T-helper 22 cell (primary cell): ENCODE data around the gene NBR1.
"Not testable (repeated sequence)": the region's sequence is repeated elsewhere in the genome, so short reads cannot be mapped to it uniquely, and the experiment has no call there.

Experiments used
- DNase-seq: peaks from one replicate; pipeline ENCODE4 v3.0.0-alpha.2; 2020; ENCODE audit warnings: low read depth

The NBR1 gene

DNA sequence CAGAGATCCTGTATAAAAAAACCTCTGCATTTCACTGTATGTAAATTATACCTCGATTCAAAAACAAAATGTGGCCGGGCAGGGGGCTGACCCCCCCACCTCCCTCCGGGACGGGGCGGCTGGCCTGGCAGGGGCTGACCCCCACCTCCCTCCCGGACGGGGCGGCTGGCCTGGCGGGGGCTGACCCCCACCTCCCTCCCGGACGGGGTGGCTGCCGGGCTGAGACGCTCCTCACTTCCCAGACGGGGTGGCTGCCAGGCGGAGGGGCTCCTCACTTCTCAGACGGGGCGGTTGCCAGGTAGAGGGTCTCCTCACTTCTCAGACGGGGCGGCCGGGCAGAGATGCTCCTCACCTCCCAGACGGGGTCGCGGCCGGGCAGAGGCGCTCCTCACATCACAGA is 11.8 kb upstream of the NBR1 start:
- DNase-seq, result not testable (repeated sequence)

DNA sequence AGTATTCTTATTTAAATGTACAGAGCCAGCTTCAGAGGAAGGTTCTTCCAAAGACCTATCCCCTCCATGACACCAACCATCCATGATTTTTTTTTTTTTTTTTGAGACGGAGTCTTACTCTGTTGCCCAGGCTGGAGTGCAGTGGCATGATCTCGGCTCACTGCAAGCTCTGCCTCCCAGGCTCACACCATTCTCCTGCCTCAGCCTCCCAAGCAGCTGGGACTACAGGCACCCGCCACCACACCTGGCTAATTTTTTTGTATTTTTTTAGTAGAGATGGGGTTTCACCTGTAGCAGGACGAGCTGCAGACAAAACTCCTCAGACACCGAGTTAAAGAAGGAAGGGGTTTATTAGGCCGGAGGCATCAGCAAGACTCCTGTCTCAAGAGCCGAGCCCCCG is 11.1 kb upstream of the NBR1 start:
- DNase-seq, result not testable (repeated sequence)

DNA sequence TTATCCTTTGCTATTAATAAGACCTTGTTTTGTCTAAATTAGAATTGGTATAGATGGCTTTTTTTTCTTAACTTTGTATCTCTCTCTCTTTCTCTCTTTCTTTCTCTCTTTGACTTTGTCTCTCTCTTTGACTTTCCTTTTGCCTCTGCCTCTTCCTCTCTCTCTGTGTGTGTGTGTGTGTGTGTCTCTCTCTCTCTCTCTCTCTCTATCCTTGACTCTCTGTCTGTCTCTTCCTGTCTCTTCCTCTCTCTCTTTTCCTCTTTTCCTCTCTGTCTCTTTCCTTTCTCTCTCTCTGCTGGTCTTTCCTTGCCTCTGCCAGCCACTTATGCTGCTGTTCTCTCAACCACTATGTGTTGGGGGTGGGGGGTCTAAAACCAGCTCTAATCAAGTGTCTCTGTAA is 5.0 kb upstream of the NBR1 start:
- not testable (repeated sequence) for DNase-seq

DNA sequence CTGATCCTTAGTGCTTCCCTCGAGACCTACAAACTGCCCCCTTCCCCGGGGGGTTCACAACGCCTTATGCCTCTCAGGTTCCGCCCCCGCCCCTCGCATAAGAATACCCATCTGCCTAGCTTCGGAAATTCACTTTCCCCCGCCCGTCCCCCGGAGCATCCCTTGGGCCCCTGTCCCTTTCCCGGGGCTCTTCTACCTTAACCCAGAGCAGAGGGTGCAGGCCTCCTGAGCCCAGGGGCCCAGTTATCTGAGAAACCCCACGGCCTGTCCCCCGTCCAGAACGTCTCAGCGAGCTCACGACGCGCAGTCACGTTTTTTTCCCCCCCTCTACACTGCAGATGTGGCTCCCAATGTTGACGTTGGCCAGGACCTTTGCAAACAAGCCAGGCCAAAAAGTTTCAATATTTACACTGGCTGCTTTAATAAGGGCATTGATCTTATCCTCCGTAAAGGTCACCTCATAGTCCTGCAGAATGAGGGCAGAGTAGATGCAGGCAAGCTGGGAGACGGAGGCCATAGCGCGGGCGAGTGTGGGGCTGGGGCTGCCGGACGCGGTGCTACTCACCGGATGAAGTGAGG is 1.4 kb upstream of the NBR1 start:
- peak; percentile 0 for DNase-seq

DNA sequence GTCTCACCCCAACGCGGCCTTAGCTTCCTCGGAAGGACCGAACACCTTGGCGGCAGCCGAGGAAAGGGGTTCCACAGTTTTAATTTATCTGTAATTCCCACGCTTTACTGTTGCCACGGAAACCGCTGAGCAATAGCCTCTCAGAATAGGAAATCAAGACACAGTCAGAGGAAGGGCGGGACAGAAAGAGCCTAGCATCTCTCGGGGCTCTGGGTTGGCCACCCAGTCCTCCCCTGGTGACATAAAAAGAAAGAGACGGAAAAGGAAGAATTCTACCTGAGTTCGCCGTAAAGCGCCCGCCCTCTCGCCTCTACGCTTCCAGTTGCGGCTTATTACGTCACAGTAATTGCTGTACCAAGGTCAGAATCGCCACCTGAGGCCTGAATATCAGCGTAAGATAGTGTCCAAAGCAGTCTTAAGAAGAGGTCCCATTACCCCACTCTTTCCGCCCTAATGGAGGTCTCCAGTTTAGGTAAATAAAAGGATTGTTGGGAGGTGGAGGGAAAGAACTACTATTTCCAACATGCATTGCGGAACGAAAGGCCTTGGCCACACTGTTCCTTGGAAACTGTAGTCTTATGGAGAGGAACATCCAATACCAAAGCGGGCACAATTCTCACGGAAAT is 761 bp upstream of the NBR1 start:
- DNase-seq, result peak; percentile 86

DNA sequence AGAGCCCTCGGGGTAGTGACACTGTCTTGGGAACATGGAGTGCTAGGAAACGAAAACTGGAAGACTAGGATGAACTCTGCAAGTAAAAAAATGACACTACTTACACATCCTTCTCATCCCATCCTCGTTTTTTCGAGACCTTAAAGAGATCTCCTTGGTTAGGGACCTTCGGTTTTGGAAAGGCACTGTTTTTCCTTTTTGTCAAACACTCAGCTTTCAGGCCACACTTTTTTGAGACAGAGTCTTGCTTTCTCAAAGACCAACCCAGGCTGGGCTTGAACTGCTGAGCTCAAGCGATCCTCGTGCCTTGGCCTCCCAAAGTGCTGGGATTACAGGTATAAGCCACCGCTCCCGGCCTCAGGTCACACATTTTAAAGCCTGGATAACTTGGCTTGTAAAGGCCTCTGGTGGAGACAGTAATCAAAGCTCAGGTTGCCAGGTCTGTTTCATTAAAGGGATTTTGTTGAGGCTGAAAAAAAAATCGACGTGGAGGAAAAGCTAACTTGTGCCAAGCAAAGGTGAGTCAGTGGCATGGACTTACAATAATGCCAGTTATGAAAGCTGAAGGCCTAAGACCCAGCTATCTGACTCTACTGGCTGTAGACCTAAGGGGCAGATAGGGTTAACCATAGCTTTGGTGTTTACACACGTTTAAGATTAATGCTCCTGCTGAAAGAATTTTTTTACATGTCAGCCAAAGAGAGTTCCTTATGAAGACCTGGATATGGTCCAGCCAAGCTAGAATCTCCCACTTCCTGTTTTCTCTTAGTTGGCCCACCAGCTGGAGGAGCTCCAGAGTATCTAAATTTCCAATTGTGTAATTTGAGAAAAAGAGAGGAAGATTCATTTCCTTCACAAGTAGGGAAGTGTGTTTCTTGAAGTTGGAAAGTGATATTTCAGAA is 823 bp downstream of the NBR1 start:
- no peak for DNase-seq

DNA sequence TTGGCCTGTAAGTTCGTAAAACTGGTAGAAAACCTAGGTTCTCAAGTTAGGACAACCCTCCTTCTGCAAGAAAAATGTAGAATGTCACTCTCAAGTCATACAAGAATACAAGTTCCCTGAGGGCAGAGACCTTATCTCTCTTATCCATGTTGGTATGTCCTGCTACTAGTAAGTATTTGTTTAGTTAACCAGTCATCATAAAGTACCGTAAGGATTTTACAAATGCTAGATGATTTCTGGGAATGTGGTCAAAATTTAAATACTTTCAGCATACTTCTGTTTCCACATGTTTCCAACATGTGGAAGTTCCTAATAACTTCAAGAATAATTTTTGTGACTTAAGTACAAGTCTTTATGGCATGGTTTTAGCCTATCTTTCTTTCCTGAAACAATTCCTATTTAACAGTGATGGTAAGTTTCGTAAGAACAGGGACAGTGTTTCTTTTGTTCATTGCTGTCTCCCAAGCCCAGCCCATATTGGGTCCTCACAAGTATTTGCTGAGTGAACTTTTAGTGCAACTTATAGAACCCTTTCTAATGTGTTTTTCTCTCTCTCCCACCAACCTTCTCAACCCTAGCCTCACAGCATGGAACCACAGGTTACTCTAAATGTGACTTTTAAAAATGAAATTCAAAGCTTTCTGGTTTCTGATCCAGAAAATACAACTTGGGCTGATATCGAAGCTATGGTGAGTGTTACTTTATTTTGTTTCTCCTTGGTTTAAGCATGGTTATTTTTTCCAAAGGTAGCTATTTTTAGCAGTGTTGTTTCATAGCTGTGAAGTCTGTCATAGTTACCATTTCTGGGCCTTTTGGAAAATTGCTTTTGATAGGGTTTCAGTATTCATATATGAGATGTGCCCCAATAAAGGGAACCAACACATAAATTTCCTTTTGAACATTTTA is 4.5 kb downstream of the NBR1 start:
- no peak for DNase-seq

DNA sequence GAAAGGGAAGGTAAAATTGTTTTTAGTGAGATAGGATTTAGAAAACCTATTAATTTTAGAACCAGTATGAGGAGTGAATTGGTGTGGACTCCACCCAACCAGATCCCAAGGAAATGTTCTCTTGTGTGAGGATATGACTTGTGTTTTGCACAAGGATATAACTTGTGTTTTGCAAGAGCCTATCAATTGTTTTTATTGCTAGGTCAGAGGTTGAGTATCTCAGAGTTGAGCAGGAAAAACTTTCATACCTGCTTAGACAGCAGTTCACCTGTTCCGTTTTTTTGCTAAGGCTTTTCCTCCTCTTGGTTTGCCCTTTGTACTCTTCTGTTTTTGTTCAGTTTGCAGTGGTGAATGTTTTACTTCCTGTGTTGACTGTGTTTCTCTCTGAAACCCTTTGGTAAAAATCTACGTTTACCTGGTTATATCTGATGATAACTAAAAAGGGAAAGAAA is 5.1 kb downstream of the NBR1 start:
- no peak for DNase-seq

DNA sequence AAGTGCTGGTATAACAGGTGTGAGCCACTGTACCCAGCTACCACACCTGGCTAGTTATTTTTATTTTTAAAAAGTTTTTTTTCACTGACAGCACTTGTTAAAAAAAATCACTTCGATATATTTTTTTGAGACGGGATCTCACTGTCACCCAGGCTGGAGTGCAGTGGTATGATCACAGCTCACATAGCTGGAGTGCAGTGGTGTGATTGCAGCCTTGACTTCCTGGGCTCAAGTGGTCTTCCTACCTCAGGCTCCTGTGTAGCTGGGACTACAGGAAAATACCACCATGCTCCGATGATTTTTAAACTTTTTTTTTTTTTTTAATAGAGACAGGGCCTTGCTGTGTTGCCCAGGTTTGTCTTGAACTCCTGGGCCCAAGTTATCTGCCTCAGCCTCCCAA is 12.9 kb downstream of the NBR1 start:
- DNase-seq, result no peak

DNA sequence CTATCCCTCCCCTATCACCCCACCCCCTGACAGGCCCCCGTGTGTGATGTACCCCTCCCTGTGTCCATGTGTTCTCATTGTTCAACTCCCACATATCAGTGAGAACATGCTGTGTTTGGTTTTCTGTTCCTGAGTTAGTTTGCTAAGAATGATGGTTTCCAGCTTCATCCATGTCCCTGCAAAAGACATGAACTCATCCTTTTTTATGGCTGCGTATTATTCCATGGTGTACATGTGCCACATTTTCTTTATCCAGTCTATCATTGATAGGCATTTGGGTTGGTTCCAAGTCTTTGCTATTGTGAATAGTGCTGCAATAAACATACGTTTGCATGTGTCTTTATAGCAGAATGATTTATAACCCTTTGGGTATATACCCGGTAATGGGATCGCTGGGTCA is 15.6 kb downstream of the NBR1 start:
- DNase-seq, result not testable (repeated sequence)

DNA sequence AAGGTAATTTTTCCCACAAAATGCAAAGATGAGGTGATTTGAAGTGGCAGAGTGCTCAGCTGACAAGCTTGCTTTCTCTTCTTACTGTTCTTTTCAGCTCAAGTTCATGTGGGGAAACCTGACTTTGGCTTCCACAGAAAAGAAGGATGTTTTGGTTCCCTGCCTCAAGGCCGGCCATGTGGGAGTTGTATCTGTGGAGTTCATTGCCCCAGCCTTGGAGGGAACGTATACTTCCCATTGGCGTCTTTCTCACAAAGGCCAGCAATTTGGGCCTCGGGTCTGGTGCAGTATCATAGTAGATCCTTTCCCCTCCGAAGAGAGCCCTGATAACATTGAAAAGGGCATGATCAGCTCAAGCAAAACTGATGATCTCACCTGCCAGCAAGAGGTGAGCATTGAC is 22.2 kb downstream of the NBR1 start:
- DNase-seq, result no peak

DNA sequence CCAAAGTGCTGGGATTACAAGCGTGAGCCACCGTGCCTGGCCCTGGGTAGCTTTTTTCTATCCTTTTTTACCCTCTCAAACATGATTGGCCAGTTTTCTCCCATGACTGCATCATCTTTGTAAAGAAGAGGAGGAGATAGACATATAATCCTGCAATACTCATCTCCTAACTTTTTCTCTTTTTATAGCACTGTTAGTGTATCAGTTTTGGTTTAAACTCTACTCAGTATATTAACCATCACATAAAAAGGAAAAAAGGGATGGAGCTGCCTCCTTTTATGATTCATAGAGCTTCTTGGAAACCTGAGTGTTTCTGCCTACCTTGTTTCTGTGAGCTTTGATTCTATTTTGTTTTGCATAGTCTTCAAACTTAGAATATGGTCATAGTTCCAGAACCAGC is 28.6 kb downstream of the NBR1 start:
- DNase-seq, result no peak

DNA sequence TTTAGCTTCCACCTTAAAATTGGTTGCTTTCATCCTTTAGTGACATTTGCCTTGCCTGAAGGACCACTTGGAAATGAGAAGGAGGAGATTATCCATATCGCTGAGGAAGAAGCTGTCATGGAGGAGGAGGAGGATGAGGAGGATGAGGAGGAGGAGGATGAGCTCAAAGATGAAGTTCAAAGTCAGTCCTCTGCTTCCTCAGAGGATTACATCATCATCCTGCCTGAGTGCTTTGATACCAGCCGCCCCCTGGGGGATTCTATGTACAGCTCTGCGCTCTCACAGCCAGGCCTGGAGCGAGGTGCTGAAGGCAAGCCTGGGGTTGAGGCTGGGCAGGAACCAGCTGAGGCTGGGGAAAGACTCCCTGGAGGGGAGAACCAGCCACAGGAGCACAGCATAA is 29.1 kb downstream of the NBR1 start:
- no peak for DNase-seq

DNA sequence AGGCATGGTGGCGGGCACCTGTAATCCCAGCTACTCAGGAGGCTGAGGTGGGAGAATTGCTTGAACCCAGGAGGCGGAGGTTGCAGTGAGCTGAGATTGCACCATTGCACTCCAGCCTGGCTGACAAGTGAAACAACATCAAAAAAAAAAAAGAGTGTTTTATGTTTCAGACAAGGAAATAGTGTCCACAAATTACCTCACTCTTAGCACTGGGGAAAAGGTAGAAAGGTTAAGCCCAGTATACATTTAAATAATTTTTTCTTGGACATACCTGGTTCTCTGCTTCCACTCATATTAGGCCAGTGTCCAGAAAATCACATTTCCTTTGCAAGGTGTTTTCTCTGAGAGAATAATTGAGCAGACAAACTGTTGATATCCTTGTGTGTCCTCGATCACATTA is 32.0 kb downstream of the NBR1 start:
- not testable (repeated sequence) for DNase-seq

DNA sequence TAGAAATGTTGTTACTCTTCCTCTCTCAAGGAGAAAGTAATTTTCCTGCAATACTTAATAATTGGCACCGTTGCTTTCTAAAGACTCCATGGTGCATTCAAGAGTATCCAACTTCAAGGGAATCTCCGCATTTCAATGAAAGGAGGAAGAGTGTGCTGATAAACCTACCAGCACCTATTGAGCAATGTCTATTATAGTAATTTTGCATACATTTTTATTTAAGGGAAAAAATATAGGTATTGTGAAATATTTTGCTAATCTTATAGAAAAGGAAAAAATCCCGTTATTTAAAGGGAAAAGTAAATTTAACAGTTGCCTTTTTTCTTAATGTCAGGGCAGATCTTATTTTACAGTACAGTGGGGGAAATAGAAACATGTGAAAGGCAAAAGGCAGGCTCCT is 39.6 kb downstream of the NBR1 start:
- DNase-seq, result no peak

DNA sequence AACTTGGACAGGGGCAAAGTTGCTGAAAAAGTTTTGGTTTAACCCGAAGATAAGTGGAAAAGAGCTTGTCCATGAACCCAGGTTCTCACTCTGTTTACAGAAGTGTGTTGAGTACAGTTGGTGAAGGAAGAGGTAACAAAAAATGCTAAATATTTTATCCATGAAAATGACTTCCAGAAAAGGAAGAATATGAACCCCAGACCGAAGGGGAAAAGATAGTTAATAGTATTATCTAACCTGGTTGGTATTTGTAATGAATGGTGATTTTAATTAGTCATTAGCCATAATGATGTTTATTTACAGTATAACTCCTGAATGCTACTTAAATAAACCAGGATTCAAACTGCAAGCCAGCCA is 40.1 kb downstream of the NBR1 start:
- DNase-seq, result no peak

DNA sequence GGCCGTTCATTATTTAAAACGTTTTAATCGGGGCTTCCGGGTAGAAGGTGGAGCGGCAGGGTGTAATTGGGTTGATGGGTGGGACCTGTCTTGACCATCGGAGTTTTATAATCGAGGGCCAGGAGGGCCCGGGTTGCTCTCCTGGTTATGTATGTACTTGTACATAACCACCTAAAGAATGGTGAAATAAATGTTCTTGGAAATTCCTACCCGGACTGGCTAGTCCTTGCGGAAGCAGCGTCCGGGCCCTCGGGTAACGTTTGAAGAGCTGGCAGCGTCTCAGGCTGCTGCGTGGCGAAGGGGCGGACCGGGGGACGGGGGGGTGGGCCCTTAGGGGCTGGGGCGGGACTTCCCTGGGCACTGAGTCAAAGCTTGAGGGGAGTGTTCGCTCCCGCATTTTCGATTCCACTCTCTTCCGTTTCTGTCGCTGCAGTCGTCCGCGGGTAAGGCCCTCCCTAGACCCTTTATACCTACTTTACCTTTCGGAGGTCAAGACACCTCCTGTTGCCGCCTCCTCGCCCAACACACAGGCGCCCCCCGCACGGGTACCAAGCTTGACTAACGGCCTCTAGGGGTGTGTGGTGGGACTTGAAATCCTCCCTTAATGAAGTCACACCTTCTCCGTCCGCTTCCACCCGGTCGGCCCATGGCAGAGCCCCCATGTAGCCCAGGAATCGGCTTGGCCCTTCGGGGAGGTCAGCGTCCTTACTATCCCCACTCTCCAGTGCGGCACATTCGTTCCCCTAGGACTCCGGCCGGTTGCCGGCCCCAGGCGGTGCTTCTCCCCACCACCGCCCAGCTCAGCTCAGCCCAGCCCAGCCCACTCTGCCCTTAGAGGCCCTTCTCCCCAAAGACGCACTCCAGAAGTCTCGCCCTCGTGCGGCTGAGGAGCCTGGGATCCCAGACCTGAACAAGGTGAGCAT is 40.7 kb downstream of the NBR1 start, which contains the start of gene TMEM106A:
TSS of gene TMEM106A (plus strand) at position 396 of the 923 bp plus-strand sequence. CDS start 1,167 bp downstream, outside the sequence.
- peak; percentile 58 for DNase-seq

DNA sequence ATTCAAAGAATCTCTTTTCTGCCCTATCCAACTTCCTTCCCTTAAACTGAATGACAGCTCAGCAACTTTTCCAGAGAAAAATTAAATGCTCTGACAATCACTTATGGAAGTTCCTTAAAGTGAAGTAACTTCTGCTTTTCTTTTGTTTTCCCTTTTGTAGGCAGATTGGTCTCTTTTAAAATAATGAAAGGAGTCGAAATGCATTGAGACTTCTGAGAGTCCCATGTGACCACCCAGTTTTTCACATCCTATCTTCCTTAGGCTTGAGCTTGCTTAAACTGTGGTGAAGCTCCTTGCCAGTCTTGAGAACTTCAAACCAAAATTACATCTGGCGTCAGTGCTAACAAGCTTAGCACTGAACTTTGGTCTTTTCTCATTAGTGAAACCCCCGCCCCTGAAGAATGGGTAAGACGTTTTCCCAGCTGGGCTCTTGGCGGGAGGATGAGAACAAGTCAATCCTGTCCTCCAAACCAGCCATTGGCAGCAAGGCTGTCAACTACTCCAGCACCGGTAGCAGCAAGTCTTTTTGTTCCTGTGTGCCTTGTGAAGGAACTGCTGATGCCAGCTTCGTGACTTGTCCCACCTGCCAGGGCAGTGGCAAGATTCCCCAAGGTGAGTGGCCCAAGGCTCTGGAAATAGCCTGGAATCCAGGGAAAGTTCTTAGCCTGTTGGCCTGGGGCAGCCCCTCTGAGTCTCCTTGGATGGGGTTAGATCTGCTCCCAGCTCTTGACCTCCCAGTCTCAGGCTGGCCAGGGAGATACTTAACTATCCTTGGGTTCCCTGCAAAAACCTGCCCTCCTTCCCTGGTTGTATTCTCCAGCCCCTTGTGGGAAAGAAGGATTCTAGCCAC is 41.9 kb downstream of the NBR1 start:
- no peak for DNase-seq

DNA sequence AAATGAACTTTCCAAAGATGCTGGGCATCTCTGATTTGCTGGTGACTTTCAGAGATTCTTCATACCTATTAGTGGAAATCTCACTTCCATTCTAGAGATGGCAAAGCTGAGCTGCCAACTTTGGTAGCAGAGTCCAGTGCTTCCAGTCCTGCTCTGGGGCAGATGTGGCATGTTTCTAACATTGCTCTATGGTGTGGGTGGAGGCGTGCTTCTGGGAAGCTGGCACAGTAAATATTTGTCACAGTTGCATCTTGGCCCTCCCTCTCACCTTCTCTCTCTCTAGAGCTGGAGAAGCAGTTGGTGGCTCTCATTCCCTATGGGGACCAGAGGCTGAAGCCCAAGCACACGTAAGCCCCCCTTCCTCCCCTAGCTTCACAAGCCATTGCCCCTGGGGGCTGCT is 42.5 kb downstream of the NBR1 start:
- DNase-seq, result no peak

DNA sequence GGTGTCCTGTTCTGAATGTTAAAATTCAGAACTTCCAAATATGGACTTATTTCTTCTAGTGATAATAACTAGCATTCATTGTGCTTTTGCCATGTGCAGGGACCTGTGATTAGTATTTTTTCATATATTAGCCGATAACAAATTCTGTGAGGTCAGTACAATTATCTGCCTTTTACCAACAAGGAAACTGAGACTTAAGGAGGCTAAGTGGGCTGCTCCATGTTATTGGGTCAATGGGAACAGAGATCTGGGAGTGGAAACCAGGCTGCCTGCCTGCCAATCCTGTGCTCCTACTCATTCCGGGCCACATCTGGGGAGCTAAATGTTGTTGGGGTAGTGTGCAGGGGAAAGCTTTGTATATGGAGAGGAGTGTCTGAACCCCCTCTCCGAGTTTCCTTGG is 44.3 kb downstream of the NBR1 start:
- no peak for DNase-seq
